IPS-NIHi7 (cell line): ENCODE data around the gene VTI1B.
"Not testable (repeated sequence)": the region's sequence is repeated elsewhere in the genome, so short reads cannot be mapped to it uniquely, and the experiment has no call there.

Experiments used
- DNase-seq: peaks from one replicate; pipeline ENCODE4 v3.0.0; 2012; ENCODE audit warnings: mixed read lengths; ENCODE audit errors: extremely low spot score

The VTI1B gene, protein sequence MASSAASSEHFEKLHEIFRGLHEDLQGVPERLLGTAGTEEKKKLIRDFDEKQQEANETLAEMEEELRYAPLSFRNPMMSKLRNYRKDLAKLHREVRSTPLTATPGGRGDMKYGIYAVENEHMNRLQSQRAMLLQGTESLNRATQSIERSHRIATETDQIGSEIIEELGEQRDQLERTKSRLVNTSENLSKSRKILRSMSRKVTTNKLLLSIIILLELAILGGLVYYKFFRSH

DNA sequence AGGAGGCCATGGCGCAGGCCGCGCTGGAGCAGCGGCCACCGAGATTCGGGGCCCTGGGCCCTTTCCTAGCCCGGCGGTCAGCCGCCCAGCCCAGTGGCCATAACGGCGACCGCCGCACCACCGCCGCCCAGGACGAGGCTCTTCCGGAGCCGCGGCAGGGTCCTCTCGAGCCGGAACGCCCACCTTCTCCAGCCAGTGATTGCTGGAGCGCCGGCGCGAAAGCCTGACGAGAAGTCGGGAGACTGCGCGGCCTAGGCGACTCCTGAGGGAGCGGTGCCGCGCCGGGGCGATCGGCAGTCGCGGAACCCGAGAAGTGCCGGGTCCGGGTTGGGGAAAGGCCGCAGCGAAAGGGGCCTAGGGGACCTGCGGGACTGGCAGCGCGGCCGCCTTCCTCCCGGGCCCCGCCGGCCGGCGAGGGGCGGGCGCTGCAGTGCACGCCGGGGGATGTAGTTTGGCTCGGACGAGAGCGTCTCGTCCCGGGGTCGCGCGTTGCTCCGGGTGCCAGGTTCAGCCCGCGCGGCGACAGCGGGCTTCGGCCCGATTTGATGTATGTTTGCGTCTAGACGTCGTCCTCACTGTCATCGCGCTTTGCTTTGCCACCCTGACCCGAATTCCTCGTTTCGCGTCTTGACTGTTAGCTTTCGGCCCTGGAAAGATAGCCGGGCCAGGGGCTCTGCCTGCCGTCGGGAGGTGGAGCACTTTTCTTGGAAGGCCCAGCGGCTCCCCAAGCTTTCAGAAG, at the start of gene VTI1B:
Gene VTI1B, minus strand, starts transcription at position 153 of the 739 bp plus-strand sequence. Its CDS starts 143 bp downstream, at position 10.
- DNase-seq = peak; percentile 90

GRCh38 chr14:67722293-67722692, 47.9 kb upstream of the VTI1B start:
- peak; percentile 60 for DNase-seq

- no peak for DNase-seq
Observed at GRCh38 chr14:67721875-67722274, 47.4 kb upstream of the VTI1B start.

- DNase-seq = no peak
Observed at GRCh38 chr14:67719866-67720265, 45.4 kb upstream of the VTI1B start.

- not testable (repeated sequence) for DNase-seq
Observed at GRCh38 chr14:67719385-67719784, 45.0 kb upstream of the VTI1B start.

GRCh38 chr14:67718265-67718664, 43.8 kb upstream of the VTI1B start:
- DNase-seq = no peak

- no peak for DNase-seq
Observed at GRCh38 chr14:67717048-67717447, 42.6 kb upstream of the VTI1B start.

DNA sequence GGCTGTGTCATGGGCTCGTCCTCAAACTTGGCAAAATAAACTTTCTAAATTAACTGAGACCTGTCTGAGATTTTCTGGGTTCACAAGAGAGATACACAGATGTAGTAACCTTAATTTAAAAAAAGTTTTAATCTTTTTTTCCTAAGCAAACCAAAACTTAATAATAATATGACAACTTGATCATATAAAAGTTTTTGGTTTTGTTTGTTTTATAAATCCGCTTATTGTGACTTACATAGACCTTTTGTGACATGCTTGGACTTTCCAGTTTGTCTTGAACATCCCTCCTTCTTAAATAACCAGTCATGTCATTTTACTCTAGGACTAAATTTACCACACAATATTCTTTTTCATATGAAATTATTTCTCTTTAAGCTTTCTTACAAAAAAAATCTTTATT, 35.8 kb upstream of the VTI1B start:
- no peak for DNase-seq

- DNase-seq = not testable (repeated sequence)
Observed at GRCh38 chr14:67709796-67710195, 35.4 kb upstream of the VTI1B start.

- DNase-seq = not testable (repeated sequence)
Observed at GRCh38 chr14:67709346-67709745, 34.9 kb upstream of the VTI1B start.

DNA sequence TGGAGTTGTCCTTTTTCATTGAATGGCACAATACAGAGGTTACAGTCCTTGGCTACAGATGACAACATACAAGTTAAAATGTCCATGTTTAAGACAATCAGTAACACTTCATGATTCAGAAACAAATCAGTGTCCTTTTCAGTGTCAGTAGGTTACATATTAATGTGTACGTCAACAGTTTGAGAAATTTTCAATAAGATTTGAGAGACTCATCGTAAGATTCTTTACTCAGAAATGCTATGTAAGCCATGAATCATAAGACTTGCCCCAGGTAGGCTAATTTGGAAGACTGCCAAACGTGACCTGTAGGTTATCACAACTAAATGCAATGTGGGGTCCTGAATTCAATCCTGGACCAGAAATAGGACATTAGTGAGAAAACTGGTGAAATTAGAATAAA, 30.8 kb upstream of the VTI1B start:
- no peak for DNase-seq

DNA sequence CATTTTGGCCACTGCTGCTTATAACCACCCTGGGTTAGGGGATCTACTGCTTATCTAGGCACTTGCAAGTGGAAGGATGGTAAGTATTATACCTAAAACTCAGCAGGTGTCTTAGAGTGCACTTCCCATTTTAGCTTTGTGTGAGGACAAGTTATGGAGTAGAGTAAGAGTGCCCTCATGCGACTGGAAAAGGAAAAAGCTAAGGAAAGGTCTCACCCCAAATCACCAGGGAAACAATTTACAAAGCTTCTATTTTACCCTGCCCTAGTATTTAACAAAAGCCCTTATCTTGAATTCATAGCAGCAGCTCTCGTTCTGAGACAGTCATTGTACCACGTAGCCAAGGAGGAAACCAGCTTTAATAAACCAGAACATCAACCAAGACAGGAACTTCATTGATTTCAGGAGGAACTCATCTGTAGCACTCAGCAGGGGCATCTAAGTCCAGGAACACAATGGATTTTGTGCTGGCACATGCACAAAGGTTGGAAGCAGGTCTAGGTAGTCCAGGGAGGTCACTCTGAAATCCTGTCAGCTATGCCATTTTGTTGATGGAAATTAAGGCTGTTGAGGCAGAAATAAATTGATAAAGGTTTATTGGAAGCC, 30.2 kb upstream of the VTI1B start:
- peak; percentile 72 for DNase-seq

- DNase-seq = no peak
Observed at GRCh38 chr14:67703997-67704396, 29.6 kb upstream of the VTI1B start.

- DNase-seq = not testable (repeated sequence)
Observed at GRCh38 chr14:67701492-67701891, 27.1 kb upstream of the VTI1B start, which contains the start of gene RDH12. TSS of gene RDH12 (plus strand) at chr14:67701886. CDS start at chr14:67722643, 20,757 bp downstream.

GRCh38 chr14:67698179-67698578, 23.7 kb upstream of the VTI1B start:
- no peak for DNase-seq

DNA sequence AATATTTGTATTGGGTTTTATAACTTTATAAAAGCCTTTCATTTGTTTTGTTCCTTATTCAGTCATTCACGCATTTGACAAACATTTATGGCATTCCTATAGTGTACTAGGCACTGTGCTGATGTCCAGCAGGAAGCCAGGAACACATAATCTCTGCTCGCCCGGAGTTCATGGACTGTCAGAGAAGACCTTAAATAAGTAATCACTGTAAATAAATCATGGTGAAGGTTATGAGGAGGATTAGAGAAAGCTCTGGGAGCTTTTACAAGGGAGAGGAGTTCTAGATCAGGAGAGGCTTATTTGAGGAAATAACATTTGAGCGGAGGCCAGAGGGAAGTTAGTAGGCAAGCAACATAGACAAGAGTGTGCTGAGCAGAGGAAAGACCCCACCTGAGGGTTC, 22.6 kb upstream of the VTI1B start:
- DNase-seq = no peak

- peak; percentile 91 for DNase-seq
Observed at GRCh38 chr14:67695394-67695949, 21.0 kb upstream of the VTI1B start, which contains the start of gene RDH11. TSS of gene RDH11 (minus strand) at chr14:67695764. CDS start at chr14:67695703, 61 bp downstream.

DNA sequence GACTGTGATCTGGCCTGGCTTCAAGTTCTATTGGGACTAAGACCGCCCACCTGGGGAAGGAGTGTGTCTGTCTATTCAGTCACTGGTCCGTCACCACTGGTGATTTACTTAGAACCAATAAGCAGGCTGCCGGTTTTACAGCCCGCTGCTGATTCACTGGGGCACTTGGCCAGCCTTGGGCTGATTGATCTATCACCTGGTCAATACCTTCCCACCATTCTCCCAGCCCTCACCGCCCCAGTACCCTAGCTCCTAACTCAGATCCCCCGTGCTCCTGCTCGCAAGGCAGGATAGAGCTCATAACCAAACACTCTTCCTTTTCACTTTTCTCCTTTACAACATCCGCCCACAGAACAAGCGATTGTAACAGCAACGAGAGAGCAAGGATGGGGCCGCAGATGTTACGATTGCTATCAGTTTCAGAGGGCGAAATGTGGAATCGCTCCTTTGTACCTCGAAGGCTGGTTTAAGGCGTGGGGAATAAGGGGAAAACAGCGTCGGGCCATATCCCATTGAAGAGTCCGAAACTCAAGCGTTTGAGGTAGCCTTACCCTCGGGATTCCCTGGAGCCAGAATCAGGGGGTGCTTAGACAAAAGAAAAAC, 20.5 kb upstream of the VTI1B start:
- peak; percentile 92 for DNase-seq

GRCh38 chr14:67690011-67690410, 15.6 kb upstream of the VTI1B start:
- DNase-seq = no peak

- no peak for DNase-seq
Observed at GRCh38 chr14:67683842-67684241, 9.4 kb upstream of the VTI1B start.

DNA sequence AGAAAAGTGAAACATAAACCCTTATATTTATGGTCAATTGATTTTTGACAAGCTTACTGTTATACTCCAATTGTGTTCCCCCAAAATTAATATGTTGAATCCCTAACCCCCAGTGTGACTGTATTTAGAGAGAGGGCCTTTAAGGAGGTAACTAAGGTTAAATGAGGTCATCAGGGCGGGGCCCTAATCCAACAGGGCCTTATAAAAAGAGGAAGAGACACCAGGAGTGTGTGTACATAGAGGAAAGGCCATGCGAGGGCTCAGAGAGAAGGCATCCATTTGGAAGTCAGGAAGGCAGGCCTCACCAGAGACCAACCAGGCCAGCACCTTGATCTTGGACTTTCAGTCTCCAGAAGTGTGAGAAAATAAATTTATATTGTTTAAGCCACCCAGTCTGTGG, 6.5 kb upstream of the VTI1B start:
- no peak for DNase-seq

GRCh38 chr14:67680121-67680602, 5.7 kb upstream of the VTI1B start:
- no peak for DNase-seq
